ENCODE measurements around the gene SELP. TPM values are rescaled to one million over a fixed set of nuclear protein-coding genes. Genes with fewer than 3 reads are reported as not detected.

Gene SELP
- total and polyA plus RNA-seq, 2 of the 8 experiments (the other 6 are each of a cell fraction or from before 2014, with no cell fraction given), result not detected

GRCh38 chr1:169624122-169624521, 5.8 kb downstream of the SELP start:
- Histone ChIP-seq H3K4me2 (ENCODE audit: insufficient read depth in 1 of 2, low read depth in 2 of 2, low read length in 2 of 2) (no peak overlapping the region), H2BK120ac (replicated peaks; ENCODE audit: low read depth, low read length) (no peak overlapping the region), H3K18ac (ENCODE audit: extremely low read depth, low read length) (no peak overlapping the region), H3K79me1 (ENCODE audit: low read depth, low read length) (no peaks in the 10 kb centered on the region), H2BK12ac (ENCODE audit: low read depth, low read length) (no peak overlapping the region), H2BK5ac (ENCODE audit: low read depth, low read length) (no peak overlapping the region), H2AFZ (ENCODE audit: low read length) (no peak overlapping the region), H3K9ac (replicated peaks in 1 of 4; ENCODE audit: extremely low read depth in 1 of 4, low read depth in 3 of 4, low read length in 3 of 4) (no peak overlapping the region), H3K4ac (replicated peaks; ENCODE audit: insufficient read length, low read depth, low read length) (no peak overlapping the region), H3K23me2 (ENCODE audit: low read depth, low read length) (peaks cover 4% of the 10 kb centered on the region; the same call in 1 of the 2 replicates), H3K23ac (ENCODE audit: insufficient read length) (no peak overlapping the region), H4K20me1 (replicated peaks in 1 of 2; ENCODE audit: control insufficient read depth in 1 of 2, insufficient read depth in 2 of 2, low read length in 2 of 2) (no peaks in the 10 kb centered on the region), H2AK5ac (ENCODE audit: low read depth, low read length) (no peak overlapping the region), H2BK20ac (ENCODE audit: low read length) (no peak overlapping the region), H2BK15ac (ENCODE audit: low read length) (no peak overlapping the region), H4K5ac (ENCODE audit: insufficient read length, low read depth, low read length) (no peak overlapping the region), H3K27ac (ENCODE audit: low read depth, low read length) (no peak overlapping the region), H3K4me1 (replicated peaks in 1 of 4; ENCODE audit: control insufficient read depth in 3 of 4, insufficient read depth in 4 of 4, low read length in 3 of 4) (no peaks in the 10 kb centered on the region), H3K9me3 (ENCODE audit: insufficient read depth in 2 of 2, low read depth in 1 of 2, low read length in 1 of 2) (no peaks in the 10 kb centered on the region), H3K79me2 (ENCODE audit: control insufficient read depth in 1 of 2, insufficient read depth in 2 of 2, low read length in 2 of 2) (no peaks in the 10 kb centered on the region), H3K4me3 (ENCODE audit: extremely low read depth in 1 of 4, insufficient read depth in 2 of 4, low read depth in 3 of 4, low read length in 4 of 4) (no peak overlapping the region), H3K27me3 (replicated peaks in 1 of 4; ENCODE audit: control insufficient read depth in 3 of 4, extremely low read depth in 1 of 4, insufficient read depth in 3 of 4, low read length in 3 of 4) (no peaks in the 10 kb centered on the region), H3K56ac (replicated peaks; ENCODE audit: insufficient read length, low read depth, low read length) (no peak overlapping the region), H3K14ac (ENCODE audit: insufficient read length) (no peak overlapping the region), H4K91ac (replicated peaks; ENCODE audit: insufficient read length, low read length) (no peak overlapping the region), H3K36me3 (ENCODE audit: control insufficient read depth in 2 of 4, insufficient read depth in 4 of 4, low read length in 3 of 4) (no peaks in the 10 kb centered on the region), H4K8ac (ENCODE audit: extremely low read depth, insufficient read depth, low read length) (no peak overlapping the region)
- DNase-seq (ENCODE audit: low read depth in 1 of 2, low spot score in 2 of 2), result no peak
- FAIRE-seq, result no peak
- no peak for TF ChIP-seq MAX (IDR thresholded peaks at IDR 0.05)
- TF ChIP-seq POU5F1 (IDR thresholded peaks at IDR 0.05; ENCODE audit: low read depth, low read length), result no peak
- no peak for TF ChIP-seq CEBPB (IDR thresholded peaks at IDR 0.05; ENCODE audit: low read depth, low read length)
- TF ChIP-seq PHF8 (conservative IDR thresholded peaks at IDR 0.05; ENCODE audit: low read depth, low read length), result no peak
- no peak for TF ChIP-seq EGR1 (IDR thresholded peaks at IDR 0.05; ENCODE audit: borderline replicate concordance, low read depth, low read length)
- no peak for TF ChIP-seq JUN (IDR thresholded peaks at IDR 0.05; ENCODE audit: low read depth, low read length)
- TF ChIP-seq CBX5 (IDR thresholded peaks at IDR 0.05; ENCODE audit: low read depth, low read length), result no peak
- TF ChIP-seq EP300 (IDR thresholded peaks at IDR 0.05; ENCODE audit: borderline replicate concordance in 1 of 2, low read depth in 2 of 2, low read length in 2 of 2), result no peak
- TF ChIP-seq RNF2 (IDR thresholded peaks at IDR 0.05; ENCODE audit: borderline replicate concordance, low read depth, low read length, missing control alignments, poor library complexity, severe bottlenecking), result no peak
- TF ChIP-seq BRCA1 (IDR thresholded peaks at IDR 0.05; ENCODE audit: low read depth, low read length), result no peak
- POLR2A ChIA-PET (ENCODE audit: partially characterized antibody), result no interaction called here
- CTCF ChIA-PET (ENCODE audit: partially characterized antibody), result interaction anchor here (0.9 kb wide), 1 partner anchor 88 kb away, joined by 3 read pairs; no protein-coding TSS in a partner anchor
